Measurements from ENCODE around the gene TRIM67. TPM values are rescaled to one million over a fixed set of nuclear protein-coding genes. Genes with fewer than 3 reads are reported as not detected.
A peak's percentile ranks its signal among the peaks of the same experiment; 100 is the strongest.

The TRIM67 gene
- total RNA-seq, 1 donor from 2014 or later, result not detected

DNA sequence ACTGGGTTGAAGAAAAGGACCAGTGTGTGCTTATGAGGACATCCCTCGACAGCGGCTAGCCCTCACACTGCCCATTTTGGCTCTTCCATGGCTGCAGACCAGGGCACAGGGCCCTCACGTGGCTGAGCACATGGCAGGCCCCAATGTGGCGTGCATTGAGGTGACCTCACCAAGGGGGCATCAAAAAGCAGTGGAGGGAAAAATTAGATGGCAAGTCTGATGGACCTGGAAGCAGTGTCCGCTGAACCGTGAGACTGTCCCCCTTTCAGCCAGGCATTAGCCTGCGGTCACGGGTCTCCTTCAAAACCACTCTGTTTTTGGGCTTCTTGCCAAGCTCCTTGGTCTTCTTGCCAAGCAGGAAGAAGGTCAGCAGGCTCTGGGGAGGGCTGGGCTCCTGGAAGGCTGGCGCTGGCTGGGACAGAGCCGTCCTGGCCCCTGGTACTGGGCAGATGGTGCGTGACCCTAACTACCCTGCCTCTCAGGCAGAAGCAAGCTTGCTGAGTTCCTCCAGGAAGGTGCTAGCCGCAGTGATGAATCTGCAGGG, 30.8 kb downstream of the TRIM67 start:
- H3K4me1 Mint-ChIP-seq (ENCODE audit: low read depth), result no peaks in the 10 kb centered on the region
- peaks cover 16% of the 10 kb centered on the region for H3K27me3 Mint-ChIP-seq (ENCODE audit: insufficient read depth)
- H3K4me3 Mint-ChIP-seq, result no peak overlapping the region
- DNase-seq (ENCODE audit: low spot score), result no peak
- no peaks in the 10 kb centered on the region for H3K9me3 Mint-ChIP-seq
- no peak overlapping the region for H3K27ac Mint-ChIP-seq
- intact Hi-C loops (cut with micrococcal nuclease), result no loop called here
- H3K36me3 Mint-ChIP-seq (ENCODE audit: low read depth), result no peaks in the 10 kb centered on the region

DNA sequence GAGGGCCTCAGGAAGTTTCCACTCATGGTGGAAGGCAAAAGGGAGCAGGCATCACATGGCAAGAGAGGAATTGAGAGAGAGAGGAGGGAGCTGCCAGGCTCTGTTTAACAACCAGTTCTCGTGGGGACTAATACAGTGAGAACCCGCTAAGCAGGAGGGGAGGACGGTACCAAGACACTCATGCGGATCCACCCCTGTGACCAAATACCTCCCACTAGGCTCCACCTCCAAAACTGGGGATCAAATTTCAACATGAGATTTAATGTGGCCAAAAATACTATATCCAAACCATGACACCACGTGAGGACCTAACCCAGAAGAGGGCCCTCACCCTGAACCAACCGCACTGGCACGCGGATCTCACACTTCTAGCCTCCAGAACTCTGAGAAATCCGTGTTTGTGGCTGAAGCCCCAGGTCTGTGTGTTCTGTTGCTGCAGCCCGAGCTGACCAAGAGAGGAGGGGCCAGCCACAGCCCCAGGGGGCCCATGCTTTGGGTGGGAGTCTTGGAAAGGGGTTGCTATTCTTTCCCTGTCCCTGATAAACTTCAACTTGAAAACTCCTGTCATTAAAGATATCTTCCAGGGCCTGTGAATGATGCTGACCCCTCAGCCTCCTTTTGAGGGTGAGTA, 32.0 kb downstream of the TRIM67 start:
- Mint-ChIP-seq H3K27me3 (ENCODE audit: insufficient read depth) (peaks cover 16% of the 10 kb centered on the region), H3K9me3 (no peaks in the 10 kb centered on the region), H3K4me1 (ENCODE audit: low read depth) (no peaks in the 10 kb centered on the region), H3K36me3 (ENCODE audit: low read depth) (no peaks in the 10 kb centered on the region), H3K4me3 (no peak overlapping the region), H3K27ac (no peak overlapping the region)
- intact Hi-C loops (cut with micrococcal nuclease), result no loop called here
- DNase-seq (ENCODE audit: low spot score), result no peak

GRCh38 chr1:231194476-231194842, 32.6 kb downstream of the TRIM67 start:
- DNase-seq (ENCODE audit: low spot score), result no peak
- no peaks in the 10 kb centered on the region for H3K36me3 Mint-ChIP-seq (ENCODE audit: low read depth)
- H3K9me3 Mint-ChIP-seq, result no peaks in the 10 kb centered on the region
- no peaks in the 10 kb centered on the region for H3K4me1 Mint-ChIP-seq (ENCODE audit: low read depth)
- peaks cover 15% of the 10 kb centered on the region for H3K27me3 Mint-ChIP-seq (ENCODE audit: insufficient read depth)
- intact Hi-C loops (cut with micrococcal nuclease), result no loop called here
- H3K27ac Mint-ChIP-seq, result no peak overlapping the region
- H3K4me3 Mint-ChIP-seq, result no peak overlapping the region

DNA sequence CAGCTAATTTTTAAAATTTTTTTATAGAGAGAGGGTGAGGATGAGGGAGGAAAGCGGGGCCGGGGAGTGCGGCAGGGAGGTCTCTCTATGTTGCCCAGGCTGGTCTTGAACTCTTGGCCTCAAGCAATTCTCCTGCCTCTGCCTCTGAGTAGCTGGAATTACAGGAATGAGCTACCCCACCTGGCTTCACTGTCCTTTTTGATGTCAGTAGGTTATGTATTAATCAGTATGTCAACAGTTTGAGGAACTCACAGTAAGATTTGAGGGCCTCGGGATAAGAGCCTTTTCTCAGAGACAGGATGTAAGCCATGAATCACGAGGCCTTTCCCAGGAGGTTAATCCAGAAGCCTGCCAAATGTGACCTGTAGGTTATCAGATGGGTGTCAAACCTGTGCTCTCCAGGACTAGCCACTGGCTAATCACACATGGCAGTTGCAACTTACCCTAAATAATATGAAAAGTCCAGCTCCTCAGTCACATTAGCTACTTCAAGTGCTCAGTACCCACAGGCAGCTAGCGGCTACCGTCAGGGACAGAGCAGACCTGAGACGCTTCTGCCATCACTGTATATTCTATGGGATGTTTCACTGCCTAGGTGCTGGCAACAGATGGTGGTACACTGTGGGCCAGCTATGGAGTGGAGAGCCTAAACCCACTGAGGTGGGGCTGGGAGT, 33.1 kb downstream of the TRIM67 start:
- DNase-seq (ENCODE audit: low spot score), result no peak
- intact Hi-C loops (cut with micrococcal nuclease), result no loop called here
- H3K4me1 Mint-ChIP-seq (ENCODE audit: low read depth), result no peaks in the 10 kb centered on the region
- no peaks in the 10 kb centered on the region for H3K36me3 Mint-ChIP-seq (ENCODE audit: low read depth)
- no peak overlapping the region for H3K4me3 Mint-ChIP-seq
- H3K27me3 Mint-ChIP-seq (ENCODE audit: insufficient read depth), result peaks cover 10% of the 10 kb centered on the region
- H3K9me3 Mint-ChIP-seq, result no peaks in the 10 kb centered on the region
- H3K27ac Mint-ChIP-seq, result no peak overlapping the region

DNA sequence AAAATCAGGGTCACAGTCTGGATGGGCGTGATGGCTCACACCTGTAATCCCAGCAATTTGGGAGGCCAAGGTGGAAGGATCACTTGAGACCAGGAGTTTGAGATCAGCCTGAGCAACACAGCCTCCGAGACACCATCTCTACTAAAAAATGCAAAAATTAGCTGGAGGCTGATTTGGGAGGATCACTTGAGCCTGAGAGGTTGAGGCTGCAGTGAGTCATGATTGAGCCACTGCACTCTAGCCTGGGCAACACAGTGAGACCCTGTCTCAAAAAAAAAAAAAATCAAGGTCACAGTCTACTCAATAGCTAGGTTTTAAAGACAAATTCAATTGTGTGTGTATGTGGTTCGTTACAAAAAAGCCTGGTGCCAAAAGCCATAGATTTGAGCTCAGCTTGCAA, 34.4 kb downstream of the TRIM67 start:
- no peaks in the 10 kb centered on the region for H3K9me3 Mint-ChIP-seq
- H3K36me3 Mint-ChIP-seq (ENCODE audit: low read depth), result no peaks in the 10 kb centered on the region
- peaks cover 11% of the 10 kb centered on the region for H3K27me3 Mint-ChIP-seq (ENCODE audit: insufficient read depth)
- no peak for DNase-seq (ENCODE audit: low spot score)
- no peak overlapping the region for H3K4me3 Mint-ChIP-seq
- H3K4me1 Mint-ChIP-seq (ENCODE audit: low read depth), result no peaks in the 10 kb centered on the region
- intact Hi-C loops (cut with micrococcal nuclease), result no loop called here
- no peak overlapping the region for H3K27ac Mint-ChIP-seq

DNA sequence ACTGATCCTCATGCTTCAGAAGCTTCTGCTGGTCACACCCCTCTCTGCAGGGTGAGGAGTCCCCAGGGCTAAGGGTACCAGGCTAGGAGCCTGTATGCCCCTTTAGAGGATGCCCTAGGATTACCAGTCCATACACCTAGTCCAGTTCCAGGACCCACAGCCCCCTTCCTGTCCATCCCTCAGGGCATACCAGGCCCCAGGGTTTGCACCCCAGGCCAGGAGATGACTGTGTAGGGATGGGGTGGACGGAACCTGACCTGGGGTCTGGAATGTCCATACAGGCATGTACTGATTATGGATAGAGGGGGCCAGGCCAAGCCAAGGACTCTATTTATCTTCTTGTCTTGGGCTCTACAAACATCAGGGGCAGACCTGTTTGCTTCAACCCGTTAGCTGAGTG, 34.9 kb downstream of the TRIM67 start:
- intact Hi-C loops (cut with micrococcal nuclease), result no loop called here
- no peak for DNase-seq (ENCODE audit: low spot score)
- Mint-ChIP-seq H3K4me3 (no peak overlapping the region), H3K4me1 (ENCODE audit: low read depth) (peaks cover 4% of the 10 kb centered on the region), H3K27me3 (ENCODE audit: insufficient read depth) (peaks cover 15% of the 10 kb centered on the region), H3K36me3 (ENCODE audit: low read depth) (no peaks in the 10 kb centered on the region), H3K9me3 (no peaks in the 10 kb centered on the region), H3K27ac (no peak overlapping the region)

DNA sequence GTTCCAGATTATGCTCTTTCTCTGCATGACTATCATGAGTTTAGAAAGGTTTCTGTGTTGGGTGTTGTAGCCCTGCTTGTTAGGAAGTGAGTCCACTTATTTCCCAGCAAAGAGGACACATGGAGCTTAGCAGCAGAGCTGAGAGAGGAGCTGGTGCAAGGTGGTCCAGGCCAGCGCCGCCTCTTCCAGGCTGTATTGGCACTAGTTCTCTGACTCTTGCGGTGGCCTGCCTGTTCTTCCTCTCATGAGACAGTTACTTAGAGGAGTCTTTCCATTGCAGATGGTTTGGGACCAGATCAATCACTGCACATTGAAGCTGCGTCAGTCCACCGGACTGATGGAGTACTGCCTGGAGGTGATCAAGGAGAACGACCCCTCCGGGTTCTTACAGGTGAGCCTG, 38.0 kb downstream of the TRIM67 start:
- H3K36me3 Mint-ChIP-seq (ENCODE audit: low read depth), result no peaks in the 10 kb centered on the region
- H3K9me3 Mint-ChIP-seq, result no peaks in the 10 kb centered on the region
- intact Hi-C loops (cut with micrococcal nuclease), result no loop called here
- DNase-seq (ENCODE audit: low spot score), result no peak
- peaks cover 28% of the 10 kb centered on the region for H3K27me3 Mint-ChIP-seq (ENCODE audit: insufficient read depth)
- H3K27ac Mint-ChIP-seq, result no peak overlapping the region
- no peak overlapping the region for H3K4me3 Mint-ChIP-seq
- H3K4me1 Mint-ChIP-seq (ENCODE audit: low read depth), result peaks cover 7% of the 10 kb centered on the region

GRCh38 chr1:231200388-231201031, 38.7 kb downstream of the TRIM67 start:
- H3K4me1 Mint-ChIP-seq (ENCODE audit: low read depth), result peaks cover 7% of the 10 kb centered on the region
- H3K36me3 Mint-ChIP-seq (ENCODE audit: low read depth), result no peaks in the 10 kb centered on the region
- peaks cover 28% of the 10 kb centered on the region for H3K27me3 Mint-ChIP-seq (ENCODE audit: insufficient read depth)
- H3K27ac Mint-ChIP-seq, result no peak overlapping the region
- no peaks in the 10 kb centered on the region for H3K9me3 Mint-ChIP-seq
- no peak for DNase-seq (ENCODE audit: low spot score)
- H3K4me3 Mint-ChIP-seq, result no peak overlapping the region
- intact Hi-C loops (cut with micrococcal nuclease), result no loop called here

GRCh38 chr1:231201375-231201978, 39.6 kb downstream of the TRIM67 start:
- Mint-ChIP-seq H3K4me3 (no peak overlapping the region), H3K36me3 (ENCODE audit: low read depth) (no peaks in the 10 kb centered on the region), H3K27ac (peak overlapping the region; percentile 6), H3K4me1 (ENCODE audit: low read depth) (peaks cover 7% of the 10 kb centered on the region), H3K27me3 (ENCODE audit: insufficient read depth) (peaks cover 23% of the 10 kb centered on the region), H3K9me3 (no peaks in the 10 kb centered on the region)
- no peak for DNase-seq (ENCODE audit: low spot score)
- intact Hi-C loops (cut with micrococcal nuclease), result no loop called here

DNA sequence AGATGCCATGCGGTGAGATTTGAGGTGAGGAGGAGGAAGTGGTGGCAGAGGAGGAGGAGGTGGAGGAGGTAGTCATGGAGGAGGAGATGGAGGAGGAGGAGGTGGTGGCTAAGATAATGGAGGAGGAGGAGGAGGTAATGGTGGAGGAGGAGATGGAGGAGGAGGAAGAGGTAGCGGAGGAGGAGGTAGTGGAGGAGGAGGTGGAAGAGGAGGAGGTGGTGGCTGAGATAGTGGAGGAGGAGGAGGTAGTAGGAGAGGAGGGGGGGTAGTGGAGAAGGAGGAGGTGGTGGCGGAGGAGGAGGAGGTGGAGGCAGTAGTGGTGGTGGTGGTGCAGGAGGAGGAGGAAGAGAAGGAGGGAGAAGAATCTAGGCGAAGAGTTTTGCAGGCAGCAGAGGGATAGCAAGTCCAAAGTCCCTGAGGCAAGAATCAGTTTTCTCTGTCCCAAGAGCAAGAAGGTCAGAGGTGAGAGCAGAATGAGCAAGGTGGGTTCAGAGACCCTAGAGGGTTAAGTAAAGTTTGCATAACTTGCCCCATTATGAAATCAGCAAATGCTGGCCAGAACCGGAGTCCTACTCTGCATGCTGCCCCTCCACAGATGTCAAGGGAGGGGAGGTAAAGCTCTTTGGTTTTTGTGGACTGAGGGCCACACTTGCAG, 40.2 kb downstream of the TRIM67 start:
- Mint-ChIP-seq H3K9me3 (no peaks in the 10 kb centered on the region), H3K4me3 (no peak overlapping the region), H3K4me1 (ENCODE audit: low read depth) (peaks cover 7% of the 10 kb centered on the region), H3K36me3 (ENCODE audit: low read depth) (no peaks in the 10 kb centered on the region), H3K27ac (peak overlapping the region; percentile 6), H3K27me3 (ENCODE audit: insufficient read depth) (peaks cover 23% of the 10 kb centered on the region)
- intact Hi-C loops (cut with micrococcal nuclease), result no loop called here
- no peak for DNase-seq (ENCODE audit: low spot score)

GRCh38 chr1:231203259-231204057, 41.6 kb downstream of the TRIM67 start:
- no peaks in the 10 kb centered on the region for H3K36me3 Mint-ChIP-seq (ENCODE audit: low read depth)

GRCh38 chr1:231206856-231207255, 45.0 kb downstream of the TRIM67 start:
- peaks cover 11% of the 10 kb centered on the region for H3K4me1 Mint-ChIP-seq (ENCODE audit: low read depth)
- intact Hi-C loops (cut with micrococcal nuclease), result no loop called here
- H3K9me3 Mint-ChIP-seq, result no peaks in the 10 kb centered on the region
- H3K27ac Mint-ChIP-seq, result no peak overlapping the region
- no peak for DNase-seq (ENCODE audit: low spot score)
- no peaks in the 10 kb centered on the region for H3K36me3 Mint-ChIP-seq (ENCODE audit: low read depth)
- H3K27me3 Mint-ChIP-seq (ENCODE audit: insufficient read depth), result peaks cover 13% of the 10 kb centered on the region
- H3K4me3 Mint-ChIP-seq, result no peak overlapping the region

More at GRCh38 chr1:231203259-231204057, 41.6 kb downstream of the TRIM67 start:
- H3K27me3 Mint-ChIP-seq (ENCODE audit: insufficient read depth), result peaks cover 21% of the 10 kb centered on the region
- H3K27ac Mint-ChIP-seq, result no peak overlapping the region
- DNase-seq (ENCODE audit: low spot score), result no peak
- H3K4me3 Mint-ChIP-seq, result no peak overlapping the region
- H3K4me1 Mint-ChIP-seq (ENCODE audit: low read depth), result peaks cover 7% of the 10 kb centered on the region
- intact Hi-C loops (cut with micrococcal nuclease), result no loop called here
- no peaks in the 10 kb centered on the region for H3K9me3 Mint-ChIP-seq
